H1 (cell line): ENCODE measurements around the gene PDE4C. TPM values are rescaled to one million over a fixed set of nuclear protein-coding genes. Genes with fewer than 3 reads are reported as not detected.

ENCODE experiments used
- CTCF ChIA-PET: fragments of 300-600 bp; sonication (Branson Sonifier 250); formaldehyde crosslinking; loops from one replicate; lab custom pipeline; 2021; ENCODE audit not compliant: partially characterized antibody; lab: Charles Lee
- POLR2A ChIA-PET: fragments of 300-600 bp; sonication (Branson Sonifier 250); formaldehyde crosslinking; loops from one replicate; lab custom pipeline; 2021; ENCODE audit warnings: inconsistent platforms; ENCODE audit not compliant: partially characterized antibody; lab: Charles Lee
- DNase-seq, 2 experiments: peaks; one replicate each; pipeline versions ENCODE4 v3.0.0 to v3.0.0-alpha.2; 2010 to 2022; ENCODE audit warnings: low spot score in 2 of 2, low read depth in 1 of 2, mixed read lengths in 1 of 2
- FAIRE-seq: peaks from 2 replicates; lab custom pipeline; 2011; peaks lifted over from hg19 to GRCh38; lab: Jason Lieb, UNC
- H2AFZ ChIP-seq: 2 replicates; pipeline ENCODE4 v1.8.1; 2012; ENCODE audit warnings: low read length, inconsistent platforms
- H2AK5ac ChIP-seq: 2 replicates; pipeline ENCODE4 v1.6.1; 2013; ENCODE audit warnings: low read depth, low read length
- H2BK120ac ChIP-seq: replicated peaks from 2 replicates; pipeline ENCODE3; 2013; ENCODE audit warnings: low read depth, low read length, inconsistent platforms
- H2BK12ac ChIP-seq: 2 replicates; pipeline ENCODE4 v1.6.1; 2013; ENCODE audit warnings: low read depth, low read length
- H2BK15ac ChIP-seq: 2 replicates; pipeline ENCODE4 v1.6.1; 2013; ENCODE audit warnings: low read length
- H2BK20ac ChIP-seq: 2 replicates; pipeline ENCODE4 v1.6.1; 2013; ENCODE audit warnings: low read length
- H2BK5ac ChIP-seq: 2 replicates; pipeline ENCODE4 v1.6.1; 2013; ENCODE audit warnings: low read depth, low read length
- H3K14ac ChIP-seq: 2 replicates; pipeline ENCODE4 v1.6.1; 2013; ENCODE audit warnings: inconsistent platforms; ENCODE audit not compliant: insufficient read length
- H3K18ac ChIP-seq: 2 replicates; pipeline ENCODE4 v1.6.1; 2013; ENCODE audit warnings: low read length; ENCODE audit errors: extremely low read depth
- H3K23ac ChIP-seq: 2 replicates; pipeline ENCODE4 v1.6.1; 2013; ENCODE audit warnings: inconsistent platforms; ENCODE audit not compliant: insufficient read length
- H3K23me2 ChIP-seq: 2 replicates; pipeline ENCODE4 v1.6.1; 2013; ENCODE audit warnings: low read depth, low read length
- H3K27ac ChIP-seq: 2 replicates; pipeline ENCODE4 v1.6.1; 2011; ENCODE audit warnings: low read depth, low read length, inconsistent platforms
- H3K27me3 ChIP-seq, 4 experiments: replicated peaks in 1 of 4; 1 replicate in 1 of 4; 2 replicates in 3 of 4; pipeline versions ENCODE4 v1.6.1 to v1.8.1; 2011 to 2013; ENCODE audit warnings: low read length in 3 of 4, mild to moderate bottlenecking in 3 of 4, inconsistent platforms in 2 of 4, mixed read lengths in 2 of 4, moderate library complexity in 1 of 4; ENCODE audit not compliant: control insufficient read depth in 3 of 4, insufficient read depth in 3 of 4; ENCODE audit errors: extremely low read depth in 1 of 4
- H3K36me3 ChIP-seq, 4 experiments: 2 replicates each; pipeline versions ENCODE4 v1.6.1 to v1.8.1; 2011 to 2013; ENCODE audit warnings: mild to moderate bottlenecking in 4 of 4, low read length in 3 of 4, moderate library complexity in 2 of 4, control low read depth in 1 of 4, inconsistent platforms in 1 of 4; ENCODE audit not compliant: insufficient read depth in 4 of 4, control insufficient read depth in 2 of 4
- H3K4ac ChIP-seq: replicated peaks from 2 replicates; pipeline ENCODE3; 2013; ENCODE audit warnings: low read length, low read depth, mixed read lengths, inconsistent platforms; ENCODE audit not compliant: insufficient read length
- H3K4me1 ChIP-seq, 4 experiments: replicated peaks in 1 of 4; 1 replicate in 1 of 4; 2 replicates in 3 of 4; pipeline versions ENCODE4 v1.6.1 to v1.8.1; 2011 to 2013; ENCODE audit warnings: low read length in 3 of 4, inconsistent platforms in 2 of 4, mixed read lengths in 1 of 4; ENCODE audit not compliant: insufficient read depth in 4 of 4, control insufficient read depth in 3 of 4
- H3K4me2 ChIP-seq, 2 experiments: 2 replicates each; pipeline versions ENCODE4 v1.6.1 to v1.8.1; 2011 to 2013; ENCODE audit warnings: low read depth in 2 of 2, low read length in 2 of 2, control low read depth in 1 of 2, inconsistent platforms in 1 of 2, mild to moderate bottlenecking in 1 of 2; ENCODE audit not compliant: insufficient read depth in 1 of 2
- H3K4me3 ChIP-seq, 4 experiments: fragments of 200-600, 300-600 bp in 1 of 4; sonication (generic), shearing (Covaris generic), sonication (Bioruptor Twin) in 1 of 4; 2 replicates each; pipeline versions ENCODE4 v1.5.1 to v1.8.1; 2011 to 2016; ENCODE audit warnings: low read length in 4 of 4, low read depth in 3 of 4, control low read depth in 2 of 4, inconsistent platforms in 2 of 4, mild to moderate bottlenecking in 2 of 4, mixed read lengths in 1 of 4, moderate library complexity in 1 of 4; ENCODE audit not compliant: insufficient read depth in 2 of 4; ENCODE audit errors: extremely low read depth in 1 of 4
- H3K56ac ChIP-seq: replicated peaks from 2 replicates; pipeline ENCODE3; 2013; ENCODE audit warnings: low read depth, mild to moderate bottlenecking, mixed read lengths, low read length, inconsistent platforms; ENCODE audit not compliant: insufficient read length
- H3K79me1 ChIP-seq: 2 replicates; pipeline ENCODE4 v1.6.1; 2013; ENCODE audit warnings: low read depth, low read length, control low read depth
- H3K79me2 ChIP-seq, 2 experiments: 2 replicates each; pipeline versions ENCODE4 v1.6.1 to v1.8.1; 2012 to 2013; ENCODE audit warnings: low read length in 2 of 2, mild to moderate bottlenecking in 2 of 2, inconsistent platforms in 1 of 2; ENCODE audit not compliant: insufficient read depth in 2 of 2, control insufficient read depth in 1 of 2
- H3K9ac ChIP-seq, 4 experiments: replicated peaks in 1 of 4; 1 replicate in 1 of 4; 2 replicates in 3 of 4; pipeline versions ENCODE4 v1.6.1 to v1.8.1; 2011 to 2013; ENCODE audit warnings: low read depth in 3 of 4, low read length in 3 of 4, control low read depth in 2 of 4, mild to moderate bottlenecking in 2 of 4, moderate library complexity in 2 of 4, inconsistent platforms in 1 of 4; ENCODE audit errors: extremely low read depth in 1 of 4
- H3K9me3 ChIP-seq, 2 experiments: 2 replicates each; pipeline versions ENCODE4 v1.6.1 to v1.8.1; 2012 to 2013; ENCODE audit warnings: mild to moderate bottlenecking in 2 of 2, moderate library complexity in 2 of 2, control low read depth in 1 of 2, inconsistent platforms in 1 of 2, low read depth in 1 of 2, low read length in 1 of 2, mixed read lengths in 1 of 2; ENCODE audit not compliant: insufficient read depth in 2 of 2
- H4K20me1 ChIP-seq, 2 experiments: replicated peaks in 1 of 2; 2 replicates each; pipeline versions ENCODE3 to v1.8.1; 2011 to 2013; ENCODE audit warnings: inconsistent platforms in 2 of 2, low read length in 2 of 2, mild to moderate bottlenecking in 1 of 2; ENCODE audit not compliant: insufficient read depth in 2 of 2, control insufficient read depth in 1 of 2
- H4K5ac ChIP-seq: 2 replicates; pipeline ENCODE4 v1.6.1; 2013; ENCODE audit warnings: low read length, low read depth, mixed read lengths, inconsistent platforms; ENCODE audit not compliant: insufficient read length
- H4K8ac ChIP-seq: 2 replicates; pipeline ENCODE4 v1.8.0; 2013; ENCODE audit warnings: mild to moderate bottlenecking, moderate library complexity, low read length, inconsistent platforms; ENCODE audit not compliant: insufficient read depth; ENCODE audit errors: extremely low read depth
- H4K91ac ChIP-seq: replicated peaks from 2 replicates; pipeline ENCODE3; 2013; ENCODE audit warnings: low read length, mixed read lengths, inconsistent platforms; ENCODE audit not compliant: insufficient read length
- CHD1 ChIP-seq: IDR thresholded peaks from 2 replicates; pipeline ENCODE4 v1.6.1; 2012; ENCODE audit warnings: low read depth, low read length, improper control_type of control experiment
- CHD2 ChIP-seq: IDR thresholded peaks from 2 replicates; pipeline ENCODE4 v1.6.1; 2012; ENCODE audit warnings: low read length, improper control_type of control experiment
- CREB1 ChIP-seq: IDR thresholded peaks from 2 replicates; pipeline ENCODE4 v1.6.1; 2012; ENCODE audit warnings: inconsistent platforms
- GABPA ChIP-seq: IDR thresholded peaks from 2 replicates; pipeline ENCODE4 v1.6.1; 2011; ENCODE audit warnings: mild to moderate bottlenecking, low read length, moderate library complexity, borderline replicate concordance; ENCODE audit not compliant: insufficient read depth
- GTF2F1 ChIP-seq: IDR thresholded peaks from 2 replicates; pipeline ENCODE4 v1.6.1; 2012; ENCODE audit warnings: low read depth, low read length, improper control_type of control experiment, borderline replicate concordance
- KDM4A ChIP-seq: IDR thresholded peaks from one replicate; pipeline ENCODE4 v1.7.1; 2012; ENCODE audit warnings: low read depth, mild to moderate bottlenecking, moderate library complexity, low read length, inconsistent platforms; ENCODE audit not compliant: severe bottlenecking
- POLR2A ChIP-seq, 2 experiments: IDR thresholded peaks; 1 replicate in 1 of 2; 2 replicates in 1 of 2; pipeline ENCODE4 v1.6.1; 2011; ENCODE audit warnings: low read depth in 2 of 2, low read length in 2 of 2, mild to moderate bottlenecking in 2 of 2; ENCODE audit errors: control extremely low read depth in 1 of 2
- SP2 ChIP-seq: IDR thresholded peaks from 2 replicates; pipeline ENCODE4 v1.6.1; 2012; ENCODE audit warnings: mild to moderate bottlenecking, low read length, inconsistent platforms
- SP4 ChIP-seq: IDR thresholded peaks from 2 replicates; pipeline ENCODE4 v1.6.1; 2012; ENCODE audit warnings: low read length, inconsistent platforms
- WGBS, 2 experiments: shearing (Covaris generic) in 1 of 2; methylation state at CpG; one replicate each; pipeline versions ENCODE4 v1.1.6 to v1.1.7; 2013 to 2015; ENCODE audit warnings: low lambda C conversion rate in 2 of 2, mixed read lengths in 2 of 2, inconsistent platforms in 1 of 2, low coverage in 1 of 2, missing lambda C conversion rate in 1 of 2; ENCODE audit not compliant: insufficient replicate concordance in 2 of 2, insufficient coverage in 1 of 2, insufficient read length in 1 of 2; ENCODE audit errors: extremely low coverage in 1 of 2, missing lambda C conversion rate in 1 of 2; 5-methylcytosine and 5-hydroxymethylcytosine counted together
- polyA plus RNA-seq, 7 experiments: library from polyadenylated mRNA; depleted of rRNA in 3 of 7; stranded (reverse) in 5 of 7; unstranded in 2 of 7; fragments of >200 nt in 5 of 7; fragments of 200-250 nt in 2 of 7; gene quantifications; 1 replicate in 5 of 7; 2 replicates in 1 of 7; 4 replicates in 1 of 7; pipeline versions ENCODE4 v1.2.1 to v1.2.3, GENCODE V29; 2011 to 2013; ENCODE audit warnings: missing spikeins in 2 of 7, mixed read lengths in 2 of 7
- total RNA-seq: library from RNA; stranded (reverse); fragmentation: NEBNext Ultra II Directional; extraction: Animal tissue kit (Norgen Biotek cat#: 25700); gene quantifications from 2 replicates; pipeline ENCODE4 v1.2.1, GENCODE V29; 2021
- TF ChIP-seq, protein P1 (sequence below), 3 experiments: IDR thresholded peaks; 1 replicate in 2 of 3; 2 replicates in 1 of 3; pipeline versions ENCODE4 v1.5.1 to v1.6.1; 2011; ENCODE audit warnings: low read length in 3 of 3, mild to moderate bottlenecking in 3 of 3, inconsistent platforms in 2 of 3, low read depth in 1 of 3, moderate library complexity in 1 of 3; ENCODE audit not compliant: insufficient read depth in 1 of 3; ENCODE audit errors: control extremely low read depth in 1 of 3

Gene PDE4C
- total and polyA plus RNA-seq, 2 of the 8 experiments (the other 6 are each of a cell fraction or from before 2014, with no cell fraction given): 2.7 to 3.1 TPM

DNA sequence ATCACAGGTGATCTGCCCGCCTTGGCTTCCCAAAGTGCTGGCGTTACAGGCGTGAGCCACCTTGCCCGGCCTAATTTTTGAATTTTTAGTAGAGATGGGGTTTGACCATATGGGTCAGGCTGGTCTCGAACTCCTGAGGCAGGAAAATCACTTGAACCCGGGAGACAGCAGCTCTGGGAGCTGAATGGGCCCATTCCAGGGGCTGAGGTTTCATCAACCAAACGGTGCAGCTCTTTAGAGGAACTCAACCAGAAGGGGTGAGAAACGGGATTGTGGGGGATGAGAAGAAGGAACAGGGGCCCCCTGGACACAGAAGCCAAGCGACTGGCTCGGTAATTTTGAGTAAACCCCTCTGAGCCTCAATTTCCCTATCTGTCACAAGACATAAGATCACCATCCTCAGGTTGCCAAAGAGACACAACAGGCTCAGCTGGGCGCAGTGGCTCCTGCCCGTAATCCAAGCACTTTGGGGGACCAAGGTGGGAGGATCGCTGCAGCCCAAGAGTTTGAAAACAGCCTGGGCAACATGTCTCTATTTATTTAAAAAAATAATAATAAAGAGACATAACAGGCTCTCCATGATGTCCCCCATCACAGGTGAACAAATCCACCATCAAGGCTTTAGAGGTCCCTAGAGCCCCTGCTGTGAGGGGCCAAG lies 47.5 kb upstream of the PDE4C start:
- WGBS, 2 experiments: 93% methylated on average over 12 of the region's 13 CpGs; no CpG with 5 or more reads in 1 of the 2 experiments

More for the DNA sequence above, 47.5 kb upstream of the PDE4C start:
- H3K27ac ChIP-seq: no peak overlapping the region
- no peak overlapping the region for H3K23ac ChIP-seq
- no peaks in the 10 kb centered on the region for H3K27me3 ChIP-seq
- H3K9me3 ChIP-seq: no peaks in the 10 kb centered on the region
- H3K56ac ChIP-seq: no peak overlapping the region
- no peak overlapping the region for H2BK20ac ChIP-seq
- H3K23me2 ChIP-seq: no peaks in the 10 kb centered on the region
- no peak overlapping the region for H2AFZ ChIP-seq
- peaks cover 12% of the 10 kb centered on the region; the same call in 1 of the 2 replicates for H3K79me1 ChIP-seq
- no peak overlapping the region for H4K5ac ChIP-seq
- DNase-seq: no peak
- H3K79me2 ChIP-seq: peaks cover 0 to 11% of the 10 kb centered on the region in 2 experiments; a peak in 2 of 4 replicates
- H3K4me3 ChIP-seq: no peak overlapping the region
- no peak overlapping the region for H2BK15ac ChIP-seq
- H3K4me1 ChIP-seq: peaks cover 0 to 7% (median 3%) of the 10 kb centered on the region in 4 experiments; a peak in 6 of 7 replicates
- H2BK5ac ChIP-seq: no peak overlapping the region
- H3K9ac ChIP-seq: no peak overlapping the region
- H3K4me2 ChIP-seq: no peak overlapping the region
- FAIRE-seq: no peak
- H4K91ac ChIP-seq: no peak overlapping the region
- H3K14ac ChIP-seq: no peak overlapping the region
- no peak overlapping the region for H3K4ac ChIP-seq
- CTCF ChIA-PET: interaction anchor here (0.7 to 13.6 kb wide), 15 partner anchors 15 to 139 kb away, joined by 3 to 242 read pairs (median 5); partner anchors contain the start of gene LSM4
- H4K8ac ChIP-seq: no peak overlapping the region
- H3K18ac ChIP-seq: no peak overlapping the region
- peaks cover 4 to 14% of the 10 kb centered on the region in 2 experiments for H4K20me1 ChIP-seq
- peaks cover 0 to 2% (median under 1%) of the 10 kb centered on the region in 4 experiments; a peak in 3 of 8 replicates for H3K36me3 ChIP-seq
- no peak for TF ChIP-seq KDM4A
- TF ChIP-seq, protein P1, sequence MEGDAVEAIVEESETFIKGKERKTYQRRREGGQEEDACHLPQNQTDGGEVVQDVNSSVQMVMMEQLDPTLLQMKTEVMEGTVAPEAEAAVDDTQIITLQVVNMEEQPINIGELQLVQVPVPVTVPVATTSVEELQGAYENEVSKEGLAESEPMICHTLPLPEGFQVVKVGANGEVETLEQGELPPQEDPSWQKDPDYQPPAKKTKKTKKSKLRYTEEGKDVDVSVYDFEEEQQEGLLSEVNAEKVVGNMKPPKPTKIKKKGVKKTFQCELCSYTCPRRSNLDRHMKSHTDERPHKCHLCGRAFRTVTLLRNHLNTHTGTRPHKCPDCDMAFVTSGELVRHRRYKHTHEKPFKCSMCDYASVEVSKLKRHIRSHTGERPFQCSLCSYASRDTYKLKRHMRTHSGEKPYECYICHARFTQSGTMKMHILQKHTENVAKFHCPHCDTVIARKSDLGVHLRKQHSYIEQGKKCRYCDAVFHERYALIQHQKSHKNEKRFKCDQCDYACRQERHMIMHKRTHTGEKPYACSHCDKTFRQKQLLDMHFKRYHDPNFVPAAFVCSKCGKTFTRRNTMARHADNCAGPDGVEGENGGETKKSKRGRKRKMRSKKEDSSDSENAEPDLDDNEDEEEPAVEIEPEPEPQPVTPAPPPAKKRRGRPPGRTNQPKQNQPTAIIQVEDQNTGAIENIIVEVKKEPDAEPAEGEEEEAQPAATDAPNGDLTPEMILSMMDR (IDR thresholded peaks at IDR 0.05; ENCODE audit: control extremely low read depth in 1 of 3, insufficient read depth in 1 of 3, low read depth in 1 of 3, low read length in 3 of 3): no peak
- TF ChIP-seq SP4: no peak
- no peak for TF ChIP-seq GABPA
- no peak for TF ChIP-seq CHD1
- no peak for TF ChIP-seq SP2
- TF ChIP-seq GTF2F1: no peak
- no peak for TF ChIP-seq CHD2
- TF ChIP-seq CREB1: no peak
- TF ChIP-seq POLR2A (IDR thresholded peaks at IDR 0.05; ENCODE audit: control extremely low read depth in 1 of 2, low read depth in 2 of 2, low read length in 2 of 2): no peak
- TF ChIP-seq, all 59 proteins: peak for 0
- POLR2A ChIA-PET: interaction anchor here (1.0 to 10.3 kb wide), 8 partner anchors 8 to 65 kb away, joined by 3 to 224 read pairs (median 4); partner anchors contain the start of genes JUND, LSM4 and PGPEP1
- no peak overlapping the region for H2BK12ac ChIP-seq
- H2BK120ac ChIP-seq: no peak overlapping the region
- H2AK5ac ChIP-seq: no peak overlapping the region
